Endothelial cell of umbilical vein (primary cell): ENCODE data around the gene RMDN2. TPM values are rescaled to one million over a fixed set of nuclear protein-coding genes. Genes with fewer than 3 reads are reported as not detected.

Source experiments
- BruUV-seq: library from RNA; stranded (reverse); fragments of 400-500 nt; replicated peaks from 2 replicates; lab custom pipeline; 2021; lab: Mats Ljungman, UMichigan
- CTCF ChIA-PET: fragments of 300-600, 350-600 bp; sonication (Branson Sonifier 250); formaldehyde crosslinking; loops from one replicate; lab custom pipeline; 2021; ENCODE audit warnings: antibody characterized with exemption, inconsistent platforms; lab: Charles Lee
- POLR2A ChIA-PET: fragments of 300-600, 350-600 bp; sonication (Branson Sonifier 250); formaldehyde crosslinking; loops from one replicate; lab custom pipeline; 2021; ENCODE audit warnings: antibody characterized with exemption, inconsistent platforms; lab: Charles Lee
- DNase-seq: peaks from one replicate; pipeline ENCODE4 v3.0.0-alpha.2; 2011; ENCODE audit warnings: low read depth, low spot score
- FAIRE-seq: peaks from 2 replicates; lab custom pipeline; 2011; peaks lifted over from hg19 to GRCh38; lab: Jason Lieb, UNC
- H2AFZ ChIP-seq: 2 replicates; pipeline ENCODE4 v1.6.0; 2012; ENCODE audit warnings: low read depth, low read length, control low read depth, inconsistent platforms
- H3K27ac ChIP-seq: 2 replicates; pipeline ENCODE4 v1.5.1; 2011; ENCODE audit warnings: low read depth, mild to moderate bottlenecking, control low read depth, low read length, moderate library complexity; ENCODE audit not compliant: insufficient read depth
- H3K27me3 ChIP-seq, 2 experiments: 2 replicates each; pipeline versions ENCODE4 v1.6.0 to v1.6.1; 2011; ENCODE audit warnings: low read length in 2 of 2, mixed read lengths in 1 of 2; ENCODE audit not compliant: control insufficient read depth in 2 of 2, insufficient read depth in 2 of 2
- H3K36me3 ChIP-seq, 2 experiments: 2 replicates in 1 of 2; 3 replicates in 1 of 2; pipeline ENCODE4 v1.5.1; 2011; ENCODE audit warnings: low read length in 2 of 2, mild to moderate bottlenecking in 1 of 2, moderate library complexity in 1 of 2; ENCODE audit not compliant: control insufficient read depth in 2 of 2, insufficient read depth in 2 of 2; ENCODE audit errors: extremely low read depth in 1 of 2
- H3K4me1 ChIP-seq: 3 replicates; pipeline ENCODE4 v1.5.1; 2011; ENCODE audit warnings: mild to moderate bottlenecking, low read length; ENCODE audit not compliant: control insufficient read depth, insufficient read depth; ENCODE audit errors: extremely low read depth
- H3K4me2 ChIP-seq: 2 replicates; pipeline ENCODE4 v1.6.1; 2011; ENCODE audit warnings: low read length, control low read depth, mixed read lengths; ENCODE audit not compliant: insufficient read depth
- H3K4me3 ChIP-seq, 3 experiments: fragments of 200-600 bp in 1 of 3; sonication (generic), shearing (Covaris generic) in 1 of 3; replicated peaks in 1 of 3; 2 replicates each; pipeline ENCODE4 v1.5.1; 2011 to 2016; ENCODE audit warnings: control low read depth in 3 of 3, low read length in 3 of 3, mild to moderate bottlenecking in 2 of 3, inconsistent platforms in 1 of 3, low read depth in 1 of 3, moderate library complexity in 1 of 3; ENCODE audit not compliant: insufficient read depth in 1 of 3
- H3K79me2 ChIP-seq: 2 replicates; pipeline ENCODE4 v1.6.0; 2012; ENCODE audit warnings: low read length, inconsistent platforms; ENCODE audit not compliant: control insufficient read depth, insufficient read depth
- H3K9ac ChIP-seq: replicated peaks from 2 replicates; pipeline ENCODE3; 2011; ENCODE audit warnings: low read length, control low read depth; ENCODE audit not compliant: insufficient read depth; ENCODE audit errors: extremely low read depth
- H3K9me1 ChIP-seq: replicated peaks from 3 replicates; pipeline ENCODE4 v1.6.0; 2011; ENCODE audit warnings: mild to moderate bottlenecking, low read length; ENCODE audit not compliant: control insufficient read depth, insufficient read depth; ENCODE audit errors: extremely low read depth
- H3K9me3 ChIP-seq: replicated peaks from 2 replicates; pipeline ENCODE4 v1.5.1; 2012; ENCODE audit warnings: low read length, inconsistent platforms; ENCODE audit not compliant: control insufficient read depth, insufficient read depth
- H4K20me1 ChIP-seq: replicated peaks from 2 replicates; pipeline ENCODE3; 2011; ENCODE audit warnings: mild to moderate bottlenecking, low read length; ENCODE audit not compliant: control insufficient read depth, insufficient read depth; ENCODE audit errors: extremely low read depth
- CTCF ChIP-seq, 2 donors: IDR thresholded peaks; 1 replicate in 1 of 2; 2 replicates in 1 of 2; pipeline ENCODE4 v1.5.1; 2011; ENCODE audit warnings: low read length in 2 of 2, mild to moderate bottlenecking in 2 of 2, moderate library complexity in 2 of 2, control low read depth in 1 of 2, inconsistent platforms in 1 of 2, low read depth in 1 of 2; ENCODE audit not compliant: insufficient read depth in 1 of 2; ENCODE audit errors: extremely low read depth in 1 of 2
- EZH2 ChIP-seq: IDR thresholded peaks from 2 replicates; pipeline ENCODE4 v1.6.1; 2012; ENCODE audit warnings: borderline replicate concordance, low read depth, mild to moderate bottlenecking, moderate library complexity, low read length, inconsistent platforms; ENCODE audit not compliant: severe bottlenecking
- FOS ChIP-seq: IDR thresholded peaks from 2 replicates; pipeline ENCODE4 v1.6.1; 2011; ENCODE audit warnings: mild to moderate bottlenecking, low read length, moderate library complexity, borderline replicate concordance; ENCODE audit not compliant: insufficient read depth
- GATA2 ChIP-seq: IDR thresholded peaks from 2 replicates; pipeline ENCODE4 v1.7.0; 2011; ENCODE audit warnings: low read depth, mild to moderate bottlenecking, moderate library complexity, mixed read lengths, low read length; ENCODE audit not compliant: insufficient read length, insufficient read depth
- JUN ChIP-seq: IDR thresholded peaks from 2 replicates; pipeline ENCODE4 v1.6.1; 2011; ENCODE audit warnings: borderline replicate concordance, low read depth; ENCODE audit not compliant: insufficient read length, insufficient read depth
- MAX ChIP-seq: IDR thresholded peaks from 2 replicates; pipeline ENCODE4 v1.6.1; 2011; ENCODE audit not compliant: insufficient read depth, insufficient read length
- MYC ChIP-seq: IDR thresholded peaks from one replicate; pipeline ENCODE4 v1.6.1; 2011; ENCODE audit warnings: mild to moderate bottlenecking, low read depth, low read length
- POLR2A ChIP-seq: IDR thresholded peaks from 2 replicates; pipeline ENCODE4 v1.6.1; 2012; ENCODE audit warnings: low read depth, mild to moderate bottlenecking, control low read depth, low read length
- POLR2AphosphoS5 ChIP-seq: IDR thresholded peaks from 2 replicates; pipeline ENCODE4 v1.6.1; 2012; ENCODE audit warnings: low read depth, mild to moderate bottlenecking, control low read depth, low read length, moderate library complexity; ENCODE audit not compliant: insufficient read depth
- dilution Hi-C: fragments of 300-500 bp; cut with MboI; formaldehyde crosslinking; loops from one replicate; pipeline ENCODE4 v1.15.0; 2019; ENCODE audit warnings: low sequenced_read_pairs; ENCODE audit not compliant: extremely low pct_ligation_motif_present
- intact Hi-C: fragments of 100-400 bp; cut with micrococcal nuclease; formaldehyde crosslinking; loops from one replicate; pipeline ENCODE4 v1.10.0; 2022
- polyA plus RNA-seq, 4 experiments: library from polyadenylated mRNA; depleted of rRNA in 3 of 4; stranded (reverse) in 3 of 4; unstranded in 1 of 4; fragments of >200 nt; gene quantifications; 2 replicates each; pipeline versions ENCODE4 v1.2.1 to v1.2.3, GENCODE V29; 2011 to 2012; ENCODE audit warnings: missing spikeins in 1 of 4
- total RNA-seq: library from RNA; stranded (reverse); gene quantifications from 2 replicates; pipeline ENCODE4 v1.2.3, GENCODE V29; 2021

Gene RMDN2
- total and polyA plus RNA-seq, 2 donors (not counting 3 experiments of a cell fraction or from before 2014, with no cell fraction given), result 0.97 to 2.8 TPM

GRCh38 chr2:37894047-37894446, 31.0 kb upstream of the RMDN2 start:
- H3K27ac ChIP-seq, result no peak overlapping the region
- H3K9me1 ChIP-seq, result no peaks in the 10 kb centered on the region
- dilution Hi-C loops, result no loop called here
- H3K79me2 ChIP-seq, result no peaks in the 10 kb centered on the region
- H3K4me1 ChIP-seq, result no peaks in the 10 kb centered on the region
- POLR2A ChIA-PET, result interaction anchor here (0.6 kb wide), 1 partner anchor 728 kb away, joined by 5 read pairs; no protein-coding TSS in a partner anchor
- FAIRE-seq (no peak), DNase-seq (no peak)
- no peaks in the 10 kb centered on the region for H4K20me1 ChIP-seq
- H3K9me3 ChIP-seq, result no peaks in the 10 kb centered on the region
- H3K4me3 ChIP-seq, result no peak overlapping the region
- CTCF ChIA-PET, result interaction anchor here (0.8 to 2.6 kb wide), 4 partner anchors 11 to 498 kb away, joined by 4 to 19 read pairs (median 7); no protein-coding TSS in a partner anchor
- intact Hi-C loops, result loop anchor here (5.0 kb wide), 1 partner anchor 482 kb away; no protein-coding TSS in a partner anchor
- TF ChIP-seq FOS (no peak), MAX (no peak), POLR2A (no peak), MYC (no peak), GATA2 (no peak)
- H3K27me3 ChIP-seq, result no peaks in the 10 kb centered on the region
- BruUV-seq, result no TSS peak
- no peaks in the 10 kb centered on the region for H3K36me3 ChIP-seq
- H3K9ac ChIP-seq, result no peak overlapping the region
- H2AFZ ChIP-seq, result no peak overlapping the region
- no peak overlapping the region for H3K4me2 ChIP-seq

GRCh38 chr2:37894601-37895000, 30.5 kb upstream of the RMDN2 start:
- H3K9me3 ChIP-seq, result no peaks in the 10 kb centered on the region
- no peaks in the 10 kb centered on the region for H3K9me1 ChIP-seq
- TF ChIP-seq JUN (no peak), MAX (no peak), GATA2 (no peak), MYC (no peak), POLR2A (no peak), EZH2 (no peak), CTCF (IDR thresholded peaks at IDR 0.05; ENCODE audit: extremely low read depth in 1 of 2, insufficient read depth in 1 of 2, low read depth in 1 of 2, low read length in 2 of 2) (no peak), POLR2AphosphoS5 (no peak), FOS (no peak)
- DNase-seq, result no peak
- no TSS peak for BruUV-seq
- no peaks in the 10 kb centered on the region for H3K27me3 ChIP-seq
- intact Hi-C loops, result loop anchor here (5.0 kb wide), 1 partner anchor 482 kb away; no protein-coding TSS in a partner anchor
- H3K79me2 ChIP-seq, result no peaks in the 10 kb centered on the region
- H3K36me3 ChIP-seq, result no peaks in the 10 kb centered on the region
- H3K4me1 ChIP-seq, result no peaks in the 10 kb centered on the region
- no peak overlapping the region for H3K27ac ChIP-seq
- H2AFZ ChIP-seq, result no peak overlapping the region
- H3K4me2 ChIP-seq, result no peak overlapping the region
- no peak overlapping the region for H3K4me3 ChIP-seq
- POLR2A ChIA-PET, result interaction anchor here (0.6 kb wide), 1 partner anchor 728 kb away, joined by 5 read pairs; no protein-coding TSS in a partner anchor
- no peaks in the 10 kb centered on the region for H4K20me1 ChIP-seq
- FAIRE-seq, result no peak
- CTCF ChIA-PET, result interaction anchor here (0.8 to 2.6 kb wide), 4 partner anchors 11 to 499 kb away, joined by 4 to 19 read pairs (median 7); no protein-coding TSS in a partner anchor
- dilution Hi-C loops, result no loop called here
- no peak overlapping the region for H3K9ac ChIP-seq
